GM21576 (cell line): ENCODE data around the gene TUBA1A.
"Not testable (repeated sequence)": the region's sequence is repeated elsewhere in the genome, so short reads cannot be mapped to it uniquely, and the experiment has no call there.

Experiments used
- ATAC-seq: cut with Tn5 transposase; IDR thresholded peaks from one replicate; pipeline ENCODE4 v1.9.1; 2021; ENCODE audit warnings: mild to moderate bottlenecking, moderate library complexity; ENCODE audit not compliant: unreplicated experiment

TUBA1A gene

GRCh38 chr12:49160399-49160798 is 28.5 kb downstream of the TUBA1A start:
- no peak for ATAC-seq

- ATAC-seq, result no peak
These were observed 34.7 kb downstream of the TUBA1A start for GRCh38 chr12:49154221-49154620.

GRCh38 chr12:49147384-49147783 is 41.5 kb downstream of the TUBA1A start:
- ATAC-seq, result no peak

- ATAC-seq, result no peak
These were observed 42.5 kb downstream of the TUBA1A start for GRCh38 chr12:49146406-49146805.

GRCh38 chr12:49144384-49144783 is 44.5 kb downstream of the TUBA1A start:
- ATAC-seq, result no peak

GRCh38 chr12:49138999-49139398 is 49.9 kb downstream of the TUBA1A start:
- ATAC-seq, result no peak

GRCh38 chr12:49138587-49138986 is 50.3 kb downstream of the TUBA1A start:
- ATAC-seq, result no peak

GRCh38 chr12:49137476-49137875 is 51.4 kb downstream of the TUBA1A start:
- no peak for ATAC-seq

GRCh38 chr12:49136997-49137396 is 51.9 kb downstream of the TUBA1A start:
- ATAC-seq, result not testable (repeated sequence)
